ENCODE results near the gene KRT37. TPM values are rescaled to one million over a fixed set of nuclear protein-coding genes. Genes with fewer than 3 reads are reported as not detected.

KRT37 gene
- total RNA-seq, 2 donors from 2014 or later, result not detected

- TF ChIP-seq CTCF (IDR thresholded peaks at IDR 0.05), result no peak
- no peak for TF ChIP-seq POLR2A (IDR thresholded peaks at IDR 0.05)
- H3K27ac ChIP-seq, result no peak overlapping the region
- 75 to 89% methylated on average over 1 of the region's 1 CpG for WGBS, 2 donors
- no peak overlapping the region for H3K4me3 ChIP-seq
- H3K27me3 ChIP-seq, result no peaks in the 10 kb centered on the region
- no peaks in the 10 kb centered on the region for H3K9me3 ChIP-seq
- intact Hi-C loops (cut with DNase I), result no loop called here
- no peaks in the 10 kb centered on the region for H3K4me1 ChIP-seq
- no peak for DNase-seq
- no peak for ATAC-seq
- H3K36me3 ChIP-seq (replicated peaks in 1 of 2; ENCODE audit: insufficient read depth in 1 of 2, low read depth in 2 of 2), result no peaks in the 10 kb centered on the region
These were observed 30.9 kb upstream of the KRT37 start for GRCh38 chr17:41455236-41455635.

- Histone ChIP-seq H3K4me3 (no peak overlapping the region), H3K36me3 (replicated peaks in 1 of 2; ENCODE audit: insufficient read depth in 1 of 2, low read depth in 2 of 2) (no peaks in the 10 kb centered on the region), H3K27me3 (no peaks in the 10 kb centered on the region), H3K4me1 (no peaks in the 10 kb centered on the region), H3K9me3 (no peaks in the 10 kb centered on the region), H3K27ac (no peak overlapping the region)
- intact Hi-C loops (cut with DNase I), result no loop called here
- TF ChIP-seq POLR2A (IDR thresholded peaks at IDR 0.05), result no peak
- no peak for TF ChIP-seq CTCF (IDR thresholded peaks at IDR 0.05)
- ATAC-seq (no peak), DNase-seq (no peak)
- 61 to 72% methylated on average over 3 of the region's 3 CpGs for WGBS, 2 donors
These were observed 28.7 kb upstream of the KRT37 start for GRCh38 chr17:41453066-41453465.

- 42 to 52% methylated on average over 4 of the region's 4 CpGs for WGBS, 2 donors
- Histone ChIP-seq H3K4me1 (no peaks in the 10 kb centered on the region), H3K9me3 (no peaks in the 10 kb centered on the region), H3K27me3 (no peaks in the 10 kb centered on the region), H3K36me3 (replicated peaks in 1 of 2; ENCODE audit: insufficient read depth in 1 of 2, low read depth in 2 of 2) (no peaks in the 10 kb centered on the region), H3K4me3 (no peak overlapping the region), H3K27ac (no peak overlapping the region)
- TF ChIP-seq POLR2A (IDR thresholded peaks at IDR 0.05) (no peak), CTCF (IDR thresholded peaks at IDR 0.05) (no peak)
- ATAC-seq (no peak), DNase-seq (no peak)
- intact Hi-C loops (cut with DNase I), result no loop called here
These were observed 27.9 kb upstream of the KRT37 start for GRCh38 chr17:41452281-41452680.

- Histone ChIP-seq H3K27ac (no peak overlapping the region), H3K9me3 (no peaks in the 10 kb centered on the region), H3K4me3 (no peak overlapping the region), H3K27me3 (no peaks in the 10 kb centered on the region), H3K4me1 (no peaks in the 10 kb centered on the region), H3K36me3 (replicated peaks in 1 of 2; ENCODE audit: insufficient read depth in 1 of 2, low read depth in 2 of 2) (no peaks in the 10 kb centered on the region)
- WGBS, 2 donors, result 65 to 69% methylated on average over 2 of the region's 2 CpGs
- no peak for TF ChIP-seq POLR2A (IDR thresholded peaks at IDR 0.05)
- TF ChIP-seq CTCF (IDR thresholded peaks at IDR 0.05), result no peak
- no peak for DNase-seq
- no peak for ATAC-seq
- intact Hi-C loops (cut with DNase I), result no loop called here
These were observed 26.9 kb upstream of the KRT37 start for GRCh38 chr17:41451154-41451728.

- intact Hi-C loops (cut with DNase I), result no loop called here
These were observed 24.6 kb upstream of the KRT37 start for GRCh38 chr17:41449008-41449407.

More at GRCh38 chr17:41449008-41449407, 24.6 kb upstream of the KRT37 start:
- no peaks in the 10 kb centered on the region for H3K9me3 ChIP-seq
- ATAC-seq, result no peak
- H3K27ac ChIP-seq, result no peak overlapping the region
- H3K4me3 ChIP-seq, result no peak overlapping the region
- WGBS, 2 donors, result 34 to 66% methylated on average over 3 to 6 of the region's 6 CpGs
- no peaks in the 10 kb centered on the region for H3K4me1 ChIP-seq
- no peaks in the 10 kb centered on the region for H3K36me3 ChIP-seq (replicated peaks in 1 of 2; ENCODE audit: insufficient read depth in 1 of 2, low read depth in 2 of 2)
- H3K27me3 ChIP-seq, result no peaks in the 10 kb centered on the region
- TF ChIP-seq POLR2A (IDR thresholded peaks at IDR 0.05) (no peak), CTCF (IDR thresholded peaks at IDR 0.05) (no peak)
- no peak for DNase-seq

All from body of pancreas (tissue), 4 donors.